RWPE1 (cell line): ENCODE data around the gene MAPK8.

Source experiments
- CTCF ChIA-PET: fragments of 350-600 bp; sonication (Branson Sonifier 250); formaldehyde crosslinking; extraction: SDS; loops from one replicate; lab custom pipeline; 2021; lab: Yijun Ruan, JAX
- POLR2A ChIA-PET: fragments of 400-600 bp; formaldehyde crosslinking; extraction: SDS; loops from one replicate; lab custom pipeline; 2020; ENCODE audit warnings: antibody characterized with exemption; ENCODE audit not compliant: low non-redundant PET; lab: Yijun Ruan, JAX
- DNase-seq: peaks from one replicate; pipeline ENCODE4 v3.0.0; 2012; ENCODE audit warnings: low spot score
- H3K27ac ChIP-seq: fragments of 450-650 bp; 2 replicates; pipeline ENCODE4 v1.5.1; 2017
- TF ChIP-seq, protein P1 (sequence below): fragments of 450-650 bp; conservative IDR thresholded peaks from 2 replicates; pipeline ENCODE4 v1.5.1; 2017; ENCODE audit warnings: low read depth, mild to moderate bottlenecking

Gene MAPK8

DNA sequence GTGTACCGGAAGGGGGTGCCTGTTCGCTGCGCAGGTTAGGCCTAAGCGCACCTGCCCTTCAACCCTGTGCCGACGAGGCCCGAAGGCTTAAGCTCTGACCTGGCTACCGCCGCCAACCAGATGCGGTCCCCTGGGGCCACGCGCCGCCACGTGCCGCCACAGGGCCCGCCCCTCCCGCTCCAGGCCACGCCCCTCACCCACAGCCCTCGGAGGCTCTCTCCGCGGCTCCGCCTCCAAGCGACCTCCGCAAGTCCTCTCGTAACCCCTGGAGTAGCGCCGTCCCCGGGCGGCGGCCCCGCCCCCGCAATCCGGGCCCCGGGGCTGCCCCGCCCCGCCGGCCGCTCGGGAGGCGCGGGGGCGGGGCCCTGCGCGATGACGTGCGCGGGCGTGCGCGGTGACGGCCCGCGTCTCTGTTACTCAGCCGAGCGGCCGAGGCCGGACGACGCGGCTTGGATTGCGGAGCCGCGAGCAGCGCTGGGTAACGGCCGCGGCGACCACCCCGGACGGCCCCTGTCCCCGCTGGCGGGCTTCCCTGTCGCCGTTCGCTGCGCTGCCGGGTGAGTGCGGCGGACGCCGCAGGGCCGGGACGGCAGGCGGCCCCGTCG is at the start of gene MAPK8:
Gene MAPK8 (plus strand): TSS at position 413 of the 605 bp plus-strand sequence. CDS start 94,984 bp downstream, outside the sequence.
- DNase-seq, result peak; percentile 97
- TF ChIP-seq, protein P1, sequence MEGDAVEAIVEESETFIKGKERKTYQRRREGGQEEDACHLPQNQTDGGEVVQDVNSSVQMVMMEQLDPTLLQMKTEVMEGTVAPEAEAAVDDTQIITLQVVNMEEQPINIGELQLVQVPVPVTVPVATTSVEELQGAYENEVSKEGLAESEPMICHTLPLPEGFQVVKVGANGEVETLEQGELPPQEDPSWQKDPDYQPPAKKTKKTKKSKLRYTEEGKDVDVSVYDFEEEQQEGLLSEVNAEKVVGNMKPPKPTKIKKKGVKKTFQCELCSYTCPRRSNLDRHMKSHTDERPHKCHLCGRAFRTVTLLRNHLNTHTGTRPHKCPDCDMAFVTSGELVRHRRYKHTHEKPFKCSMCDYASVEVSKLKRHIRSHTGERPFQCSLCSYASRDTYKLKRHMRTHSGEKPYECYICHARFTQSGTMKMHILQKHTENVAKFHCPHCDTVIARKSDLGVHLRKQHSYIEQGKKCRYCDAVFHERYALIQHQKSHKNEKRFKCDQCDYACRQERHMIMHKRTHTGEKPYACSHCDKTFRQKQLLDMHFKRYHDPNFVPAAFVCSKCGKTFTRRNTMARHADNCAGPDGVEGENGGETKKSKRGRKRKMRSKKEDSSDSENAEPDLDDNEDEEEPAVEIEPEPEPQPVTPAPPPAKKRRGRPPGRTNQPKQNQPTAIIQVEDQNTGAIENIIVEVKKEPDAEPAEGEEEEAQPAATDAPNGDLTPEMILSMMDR, result no peak
- H3K27ac ChIP-seq, result peak within 1 kb of the TSS; percentile 82
- CTCF ChIA-PET, result interaction anchor here (0.7 kb wide), 1 partner anchor 116 kb away, joined by 3 read pairs; no protein-coding TSS in a partner anchor
- POLR2A ChIA-PET, result no interaction called here

DNA sequence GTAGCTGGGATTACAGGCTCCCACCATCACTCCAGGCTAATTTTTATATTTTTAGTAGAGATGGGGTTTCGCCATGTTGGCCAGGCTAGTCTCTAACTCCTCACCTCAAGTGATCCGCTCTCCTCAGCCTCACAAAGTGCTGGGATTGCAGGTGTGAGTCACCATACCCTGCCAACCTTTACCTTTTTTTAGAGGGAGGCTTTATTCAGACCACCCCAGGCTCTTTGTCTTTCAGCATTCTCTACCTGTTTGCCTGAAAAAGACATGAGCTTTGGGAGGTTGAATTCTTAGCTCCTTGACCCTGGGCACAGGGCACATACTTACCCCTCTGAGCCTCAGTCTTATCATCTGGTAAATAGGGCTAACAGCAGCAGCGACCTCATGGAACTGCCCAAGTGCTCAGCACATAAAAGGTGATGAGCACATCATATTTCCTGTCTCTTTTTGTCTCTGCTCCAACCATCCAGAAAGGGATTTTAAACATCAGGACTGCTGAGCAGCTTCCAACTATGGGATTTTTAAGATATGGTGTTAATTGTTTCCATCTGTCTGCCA is 49.0 kb upstream of the MAPK8 start:
- CTCF ChIA-PET, result interaction anchor here (1.4 kb wide), 1 partner anchor 31 kb away, joined by 3 read pairs; no protein-coding TSS in a partner anchor
- no peak for DNase-seq
- H3K27ac ChIP-seq, result no peak overlapping the region
- POLR2A ChIA-PET, result no interaction called here
- TF ChIP-seq, protein P1, result no peak

DNA sequence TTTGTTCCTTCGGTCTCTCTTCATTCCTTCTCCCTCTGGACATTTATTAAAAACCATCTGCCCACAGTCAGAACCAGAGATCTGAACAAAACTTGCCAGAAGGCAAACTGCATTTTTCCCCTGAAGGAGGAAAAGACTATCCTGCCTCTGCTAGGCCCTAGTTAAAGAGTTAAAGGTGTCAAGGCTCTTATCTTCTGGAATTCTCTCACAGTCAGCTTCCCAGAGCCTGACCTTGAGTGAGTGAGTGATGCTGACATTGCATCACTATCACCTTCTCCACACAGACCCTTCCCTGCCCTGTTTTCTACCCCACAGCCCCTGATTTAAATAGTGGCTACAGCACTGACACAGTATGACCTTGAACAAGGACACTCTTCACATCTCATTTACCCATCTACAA is 48.4 kb upstream of the MAPK8 start:
- CTCF ChIA-PET, result interaction anchor here (0.7 to 1.4 kb wide), 2 partner anchors 30 to 33 kb away, joined by 3 to 4 read pairs; no protein-coding TSS in a partner anchor
- POLR2A ChIA-PET, result no interaction called here
- TF ChIP-seq, protein P1, result no peak
- no peak for DNase-seq
- H3K27ac ChIP-seq, result no peak overlapping the region

DNA sequence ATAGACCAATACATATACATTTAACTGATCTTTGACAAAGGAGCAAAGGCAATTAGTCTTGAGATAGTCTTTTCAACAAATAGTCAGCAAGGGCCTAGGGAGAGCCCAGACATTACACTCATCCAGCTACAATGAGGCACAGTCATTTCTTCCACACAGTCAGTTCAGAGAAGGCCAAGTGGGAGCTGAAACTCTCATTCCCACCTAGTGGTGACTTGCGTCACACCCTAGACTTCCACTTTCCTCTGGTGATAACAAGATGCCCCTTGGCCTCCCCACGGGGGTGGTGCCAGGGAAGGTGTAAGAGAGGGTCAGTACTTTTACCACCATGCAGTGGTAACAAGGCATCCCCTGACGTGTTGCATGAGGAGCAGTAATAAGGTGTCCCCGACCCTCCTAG is 39.9 kb upstream of the MAPK8 start:
- TF ChIP-seq, protein P1, result no peak
- CTCF ChIA-PET, result no interaction called here
- H3K27ac ChIP-seq, result no peak overlapping the region
- POLR2A ChIA-PET, result no interaction called here
- no peak for DNase-seq

DNA sequence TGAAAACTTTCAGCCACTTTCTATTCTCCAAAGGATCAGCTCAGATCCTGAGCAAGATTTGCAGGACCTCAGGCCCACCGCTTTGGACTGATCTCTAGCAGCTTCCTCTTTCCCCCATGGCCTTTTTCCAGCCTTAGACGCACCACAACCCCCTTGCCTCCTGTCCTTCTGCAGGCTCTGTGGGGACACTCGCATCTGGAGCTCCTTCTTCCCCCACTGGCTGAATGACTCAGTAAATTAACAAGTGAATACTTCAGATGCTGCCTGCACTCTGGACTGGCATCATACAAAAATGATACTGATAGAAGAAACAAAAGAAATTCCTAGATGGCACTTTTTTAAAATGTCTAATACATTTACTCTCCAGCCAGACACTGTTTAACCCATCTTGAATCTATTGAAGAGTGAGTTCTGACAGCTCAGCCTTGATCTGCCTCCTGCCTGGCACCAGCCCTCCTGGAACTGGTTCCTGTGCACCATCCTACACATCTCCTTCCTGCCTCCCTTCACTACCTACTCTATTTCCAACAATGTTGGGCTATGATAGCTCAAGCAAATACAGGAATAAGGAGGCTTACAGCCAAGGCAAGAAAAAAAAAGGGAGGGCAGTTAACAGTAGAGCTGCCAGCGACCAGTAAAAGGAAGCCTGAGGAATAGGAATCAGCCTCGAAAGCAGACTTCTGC is 35.3 kb upstream of the MAPK8 start:
- ChIA-PET CTCF (no interaction called here), POLR2A (no interaction called here)
- no peak overlapping the region for H3K27ac ChIP-seq
- no peak for DNase-seq
- TF ChIP-seq, protein P1, result no peak

DNA sequence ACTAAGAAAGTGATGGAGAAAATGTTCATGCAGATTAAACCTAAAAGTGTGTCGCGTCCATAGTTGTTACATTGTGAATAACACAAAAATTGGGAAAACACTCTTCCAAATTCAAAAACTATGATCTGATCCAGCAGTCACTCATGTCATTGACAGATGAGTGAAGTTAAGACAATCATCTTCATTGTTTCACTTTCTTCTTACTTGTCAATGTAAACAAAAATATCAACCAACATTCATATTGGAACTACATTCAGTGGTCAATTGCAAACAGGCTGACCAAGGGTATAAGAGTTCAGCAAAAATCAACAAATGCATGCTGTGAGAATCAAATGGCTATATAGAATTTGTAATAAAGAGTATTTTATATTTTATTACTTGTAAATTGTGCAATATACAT is 33.8 kb upstream of the MAPK8 start:
- no peak for DNase-seq
- H3K27ac ChIP-seq, result no peak overlapping the region
- ChIA-PET CTCF (no interaction called here), POLR2A (no interaction called here)
- TF ChIP-seq, protein P1, result no peak
